CD4-positive, alpha-beta T cell treated with Interferon gamma for 1 hour (primary cell): Measurements from ENCODE around the gene FCN1.

Source experiments
- DNase-seq: peaks from one replicate; pipeline ENCODE4 v3.0.0-alpha.2; 2020

Gene FCN1

GRCh38 chr9:134891053-134891452 lies 26.7 kb downstream of the FCN1 start:
- DNase-seq: no peak

- no peak for DNase-seq
Measured at GRCh38 chr9:134890155-134890495, 27.6 kb downstream of the FCN1 start.

GRCh38 chr9:134889386-134890154 lies 28.1 kb downstream of the FCN1 start:
- DNase-seq: no peak

GRCh38 chr9:134888603-134889190 lies 29.0 kb downstream of the FCN1 start:
- no peak for DNase-seq

- DNase-seq: no peak
Measured at GRCh38 chr9:134887686-134888602, 29.8 kb downstream of the FCN1 start.

- no peak for DNase-seq
Measured at GRCh38 chr9:134887219-134887618, 30.5 kb downstream of the FCN1 start.

GRCh38 chr9:134886413-134886913 lies 31.2 kb downstream of the FCN1 start:
- no peak for DNase-seq

GRCh38 chr9:134885679-134886412 lies 31.9 kb downstream of the FCN1 start:
- no peak for DNase-seq

- DNase-seq: no peak
Measured at GRCh38 chr9:134885001-134885678, 32.6 kb downstream of the FCN1 start.

- DNase-seq: no peak
Measured at GRCh38 chr9:134884492-134884891, 33.2 kb downstream of the FCN1 start.

GRCh38 chr9:134883040-134883782 lies 34.5 kb downstream of the FCN1 start:
- no peak for DNase-seq

GRCh38 chr9:134882204-134882785 lies 35.4 kb downstream of the FCN1 start:
- no peak for DNase-seq

GRCh38 chr9:134881313-134881670 lies 36.4 kb downstream of the FCN1 start:
- DNase-seq: no peak

GRCh38 chr9:134880484-134881312 lies 37.0 kb downstream of the FCN1 start, which contains the start of gene FCN2:
FCN2 (plus strand) TSS chr9:134880810; CDS start chr9:134880822, 12 bp downstream.
- no peak for DNase-seq

- DNase-seq: no peak
Measured at GRCh38 chr9:134879664-134880483, 37.8 kb downstream of the FCN1 start.

- no peak for DNase-seq
Measured at GRCh38 chr9:134877541-134877940, 40.2 kb downstream of the FCN1 start.

- no peak for DNase-seq
Measured at GRCh38 chr9:134875371-134875770, 42.3 kb downstream of the FCN1 start.

GRCh38 chr9:134872482-134873231 lies 45.1 kb downstream of the FCN1 start:
- DNase-seq: no peak
